GM12872 (cell line): ENCODE measurements around the gene MISP.

ENCODE experiments used
- CTCF ChIP-seq: IDR thresholded peaks from 3 replicates; pipeline ENCODE4 v1.5.1; 2011; ENCODE audit warnings: low read depth, mild to moderate bottlenecking, low read length, moderate library complexity; ENCODE audit not compliant: insufficient read depth

Gene MISP

DNA sequence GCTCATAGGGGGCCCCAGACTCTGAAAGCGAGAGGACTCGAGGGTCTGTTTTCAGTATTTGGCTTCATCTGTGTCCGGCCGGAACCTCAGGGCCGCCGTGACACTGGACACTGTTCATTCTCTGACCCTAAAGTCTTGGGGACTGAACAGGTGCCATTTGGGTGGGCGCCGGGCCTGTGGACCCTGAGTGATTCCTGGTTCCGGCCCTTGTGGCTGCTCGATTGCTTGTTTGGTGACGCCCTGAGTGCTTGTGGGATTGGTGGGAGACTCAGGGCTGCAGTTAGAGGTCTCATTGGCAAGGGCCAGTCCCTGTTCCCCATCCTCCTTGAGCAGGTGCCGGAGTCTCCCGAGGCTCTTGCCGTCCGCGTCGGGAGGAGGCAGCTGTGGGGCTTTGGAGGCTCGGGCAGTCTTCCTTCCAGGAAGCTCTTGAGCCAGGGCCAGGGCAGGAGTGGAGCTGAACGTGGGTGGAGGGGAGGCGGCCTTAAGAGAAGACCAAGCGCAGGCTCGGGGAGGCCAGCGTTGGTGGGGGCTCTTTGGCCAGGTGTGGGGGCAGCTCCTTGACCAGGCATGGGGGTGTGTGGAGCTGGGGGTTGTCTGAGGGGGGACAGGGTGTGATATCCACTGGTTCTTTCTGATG, 51.1 kb downstream of the MISP start:
- no peak for TF ChIP-seq CTCF

- TF ChIP-seq CTCF: no peak
Measured at GRCh38 chr19:802498-803098, 51.7 kb downstream of the MISP start.

- no peak for TF ChIP-seq CTCF
Measured at GRCh38 chr19:803099-803561, 52.2 kb downstream of the MISP start.

DNA sequence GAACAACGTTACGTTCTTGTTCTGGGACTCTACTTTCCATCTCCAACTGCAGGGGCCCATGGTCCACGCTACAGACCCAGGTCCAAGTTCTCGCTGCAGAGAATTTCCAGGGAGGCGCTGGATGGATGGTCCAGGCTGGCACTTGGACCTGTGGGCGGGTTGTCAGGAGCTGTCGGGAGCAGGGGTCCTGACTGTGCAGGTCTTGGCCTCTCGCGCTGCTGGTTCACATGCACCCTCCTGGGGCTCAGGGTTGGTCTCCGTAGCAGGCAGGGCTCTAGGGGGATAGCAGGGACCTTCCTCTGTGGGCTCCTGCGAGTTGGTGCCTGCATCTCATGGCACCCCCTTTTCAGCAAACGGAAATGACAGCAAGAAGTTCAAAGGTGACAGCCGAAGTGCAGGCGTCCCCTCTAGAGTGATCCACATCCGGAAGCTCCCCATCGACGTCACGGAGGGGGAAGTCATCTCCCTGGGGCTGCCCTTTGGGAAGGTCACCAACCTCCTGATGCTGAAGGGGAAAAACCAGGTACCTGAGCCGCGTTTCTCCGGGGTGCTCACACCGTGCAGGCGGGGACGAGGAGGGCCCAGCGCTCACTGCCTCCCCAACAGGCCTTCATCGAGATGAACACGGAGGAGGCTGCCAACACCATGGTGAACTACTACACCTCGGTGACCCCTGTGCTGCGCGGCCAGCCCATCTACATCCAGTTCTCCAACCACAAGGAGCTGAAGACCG, 52.9 kb downstream of the MISP start:
- no peak for TF ChIP-seq CTCF

DNA sequence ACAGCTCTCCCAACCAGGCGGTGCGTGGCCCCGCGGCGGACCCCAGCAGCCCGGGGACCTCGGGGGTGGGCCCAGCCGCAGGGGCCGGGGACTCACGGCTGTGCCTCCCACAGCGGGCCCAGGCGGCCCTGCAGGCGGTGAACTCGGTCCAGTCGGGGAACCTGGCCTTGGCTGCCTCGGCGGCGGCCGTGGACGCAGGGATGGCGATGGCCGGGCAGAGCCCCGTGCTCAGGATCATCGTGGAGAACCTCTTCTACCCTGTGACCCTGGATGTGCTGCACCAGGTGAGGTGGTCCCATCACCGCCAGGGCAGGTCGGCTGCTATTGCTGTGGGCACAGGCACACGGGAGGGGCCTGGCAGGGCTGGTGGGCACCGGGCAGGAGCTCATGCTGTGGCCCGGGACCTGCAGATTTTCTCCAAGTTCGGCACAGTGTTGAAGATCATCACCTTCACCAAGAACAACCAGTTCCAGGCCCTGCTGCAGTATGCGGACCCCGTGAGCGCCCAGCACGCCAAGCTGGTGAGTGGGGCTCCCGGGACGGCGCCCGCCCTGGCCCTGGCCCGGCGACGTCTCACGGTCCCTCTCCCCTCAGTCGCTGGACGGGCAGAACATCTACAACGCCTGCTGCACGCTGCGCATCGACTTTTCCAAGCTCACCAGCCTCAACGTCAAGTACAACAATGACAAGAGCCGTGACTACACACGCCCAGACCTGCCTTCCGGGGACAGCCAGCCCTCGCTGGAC, 53.7 kb downstream of the MISP start:
- no peak for TF ChIP-seq CTCF

- TF ChIP-seq CTCF: no peak
Measured at GRCh38 chr19:805166-805551, 54.2 kb downstream of the MISP start.
